Peyer's patch (tissue), 4 donors: Measurements from ENCODE around the gene GPC5. TPM values are rescaled to one million over a fixed set of nuclear protein-coding genes. Genes with fewer than 3 reads are reported as not detected.
"Not testable (repeated sequence)": the region's sequence is repeated elsewhere in the genome, so short reads cannot be mapped to it uniquely, and the experiment has no call there.

ENCODE experiments used
- DNase-seq, 3 donors: peaks; one replicate each; pipeline ENCODE4 v3.0.0-alpha.2; 2017 to 2019
- H3K27ac ChIP-seq, 4 donors: fragments of 200-600 bp; sonication (generic); one replicate each; pipeline ENCODE4 v1.5.1; 2016 to 2019
- H3K27me3 ChIP-seq, 2 donors: fragments of 200-600 bp; sonication (generic); one replicate each; pipeline ENCODE4 v1.5.1; 2019
- H3K36me3 ChIP-seq, 3 donors: fragments of 200-600 bp; sonication (generic); one replicate each; pipeline ENCODE4 v1.5.1; 2016 to 2019
- H3K4me1 ChIP-seq, 4 donors: fragments of 200-600 bp; sonication (generic); one replicate each; pipeline ENCODE4 v1.5.1; 2016 to 2019
- H3K4me3 ChIP-seq, 4 donors: fragments of 200-600 bp; sonication (generic); 1 replicate in 3 of 4; 2 replicates in 1 of 4; pipeline ENCODE4 v1.5.1; 2016 to 2019; ENCODE audit warnings: mild to moderate bottlenecking in 1 of 4
- H3K9me3 ChIP-seq, 4 donors: fragments of 200-600 bp; sonication (generic); one replicate each; pipeline ENCODE4 v1.5.1; 2016 to 2019; ENCODE audit warnings: mild to moderate bottlenecking in 1 of 4
- POLR2A ChIP-seq, 2 donors: fragments of 450-650 bp; IDR thresholded peaks; one replicate each; pipeline ENCODE4 v1.5.1; 2017; ENCODE audit warnings: antibody characterized with exemption in 2 of 2, mild to moderate bottlenecking in 2 of 2, moderate library complexity in 2 of 2
- total RNA-seq, 4 donors: library from RNA; depleted of rRNA; stranded (reverse); fragments of >200 nt; gene quantifications; one replicate each; pipeline ENCODE4 v1.1.0, GENCODE V29; 2016
- TF ChIP-seq, protein P1 (sequence below), 6 experiments: fragments of 450-650 bp in 4 of 6; fragments of 200-600 bp in 2 of 6; sonication (generic) in 1 of 6; IDR thresholded peaks; one replicate each; pipeline ENCODE4 v1.5.1; 2017 to 2019; ENCODE audit warnings: antibody characterized with exemption in 6 of 6, mild to moderate bottlenecking in 3 of 6, moderate library complexity in 1 of 6

GPC5 gene
- total RNA-seq, 4 donors from 2014 or later: 4.1 TPM; not detected in 3

DNA sequence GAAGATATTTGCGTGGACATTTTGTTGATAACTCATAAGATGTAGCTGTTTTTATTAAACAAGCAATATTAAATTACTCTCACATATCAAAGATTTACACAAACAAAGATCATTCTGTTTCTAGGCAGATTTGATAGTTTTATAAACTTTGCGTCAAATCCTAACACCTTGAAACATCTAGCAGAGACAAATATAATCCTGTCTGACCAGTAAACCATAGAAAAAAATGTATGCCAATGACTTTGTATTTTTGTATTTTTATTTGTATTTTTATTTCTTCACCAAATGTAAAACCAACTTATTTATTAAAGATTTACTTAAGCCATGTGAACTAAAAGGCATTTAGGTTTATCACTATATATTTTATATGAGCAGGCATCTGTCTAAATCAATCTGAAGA is 494.6 kb downstream of the GPC5 start:
- Histone ChIP-seq H3K4me1 (no peaks in the 10 kb centered on the region), H3K27ac (no peak overlapping the region), H3K9me3 (no peaks in the 10 kb centered on the region), H3K36me3 (no peaks in the 10 kb centered on the region), H3K27me3 (no peaks in the 10 kb centered on the region), H3K4me3 (no peak overlapping the region)
- DNase-seq: no peak
- no peak for TF ChIP-seq POLR2A (IDR thresholded peaks at IDR 0.05)
- TF ChIP-seq, protein P1, sequence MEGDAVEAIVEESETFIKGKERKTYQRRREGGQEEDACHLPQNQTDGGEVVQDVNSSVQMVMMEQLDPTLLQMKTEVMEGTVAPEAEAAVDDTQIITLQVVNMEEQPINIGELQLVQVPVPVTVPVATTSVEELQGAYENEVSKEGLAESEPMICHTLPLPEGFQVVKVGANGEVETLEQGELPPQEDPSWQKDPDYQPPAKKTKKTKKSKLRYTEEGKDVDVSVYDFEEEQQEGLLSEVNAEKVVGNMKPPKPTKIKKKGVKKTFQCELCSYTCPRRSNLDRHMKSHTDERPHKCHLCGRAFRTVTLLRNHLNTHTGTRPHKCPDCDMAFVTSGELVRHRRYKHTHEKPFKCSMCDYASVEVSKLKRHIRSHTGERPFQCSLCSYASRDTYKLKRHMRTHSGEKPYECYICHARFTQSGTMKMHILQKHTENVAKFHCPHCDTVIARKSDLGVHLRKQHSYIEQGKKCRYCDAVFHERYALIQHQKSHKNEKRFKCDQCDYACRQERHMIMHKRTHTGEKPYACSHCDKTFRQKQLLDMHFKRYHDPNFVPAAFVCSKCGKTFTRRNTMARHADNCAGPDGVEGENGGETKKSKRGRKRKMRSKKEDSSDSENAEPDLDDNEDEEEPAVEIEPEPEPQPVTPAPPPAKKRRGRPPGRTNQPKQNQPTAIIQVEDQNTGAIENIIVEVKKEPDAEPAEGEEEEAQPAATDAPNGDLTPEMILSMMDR (IDR thresholded peaks at IDR 0.05): no peak

DNA sequence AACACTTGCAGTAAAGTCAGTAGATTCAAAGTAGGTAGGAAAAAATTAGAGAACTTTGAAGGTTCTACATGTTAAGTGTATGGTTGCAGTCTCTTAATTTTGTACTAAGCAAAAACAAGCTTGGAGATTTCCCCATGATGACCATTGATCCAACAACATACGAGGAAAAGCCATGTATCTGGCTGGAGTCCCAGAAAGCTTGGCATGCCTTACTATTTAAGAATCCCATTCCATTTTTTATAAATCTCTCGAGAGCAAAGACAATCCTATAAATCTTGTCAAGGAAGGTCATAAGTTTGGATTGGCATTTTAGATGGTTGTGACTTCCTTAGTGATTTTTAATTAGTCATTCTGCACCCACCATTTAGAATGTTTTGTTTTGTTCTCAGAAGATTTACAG is 495.9 kb downstream of the GPC5 start:
- DNase-seq: no peak
- Histone ChIP-seq H3K27ac (no peak overlapping the region), H3K27me3 (no peaks in the 10 kb centered on the region), H3K4me3 (no peak overlapping the region), H3K4me1 (no peaks in the 10 kb centered on the region), H3K9me3 (no peaks in the 10 kb centered on the region), H3K36me3 (no peaks in the 10 kb centered on the region)
- TF ChIP-seq POLR2A (IDR thresholded peaks at IDR 0.05): no peak
- TF ChIP-seq, protein P1 (IDR thresholded peaks at IDR 0.05): no peak

DNA sequence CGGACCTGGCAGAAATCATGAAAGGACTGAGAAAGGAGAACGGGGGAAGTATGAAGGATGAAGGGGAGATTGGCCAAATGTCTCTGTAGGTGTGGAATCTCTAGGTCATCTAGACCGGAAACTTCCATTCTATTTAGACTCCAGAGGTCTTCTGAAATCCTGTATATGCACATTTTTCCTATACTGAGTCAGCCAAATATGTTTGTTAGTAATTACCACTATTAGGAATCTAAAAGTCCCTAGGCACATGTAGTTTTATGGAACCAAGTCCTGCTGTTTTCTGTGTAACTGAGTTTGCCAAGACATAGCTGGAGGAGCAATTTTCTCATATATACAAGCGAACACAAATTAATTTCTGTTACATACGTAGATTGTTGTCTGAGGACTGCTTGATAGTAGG is 498.1 kb downstream of the GPC5 start:
- H3K4me1 ChIP-seq: no peaks in the 10 kb centered on the region
- no peaks in the 10 kb centered on the region for H3K9me3 ChIP-seq
- DNase-seq: no peak
- no peak overlapping the region for H3K4me3 ChIP-seq
- no peaks in the 10 kb centered on the region for H3K36me3 ChIP-seq
- TF ChIP-seq, protein P1 (IDR thresholded peaks at IDR 0.05): no peak
- TF ChIP-seq POLR2A (IDR thresholded peaks at IDR 0.05): no peak
- H3K27me3 ChIP-seq: no peaks in the 10 kb centered on the region
- no peak overlapping the region for H3K27ac ChIP-seq

DNA sequence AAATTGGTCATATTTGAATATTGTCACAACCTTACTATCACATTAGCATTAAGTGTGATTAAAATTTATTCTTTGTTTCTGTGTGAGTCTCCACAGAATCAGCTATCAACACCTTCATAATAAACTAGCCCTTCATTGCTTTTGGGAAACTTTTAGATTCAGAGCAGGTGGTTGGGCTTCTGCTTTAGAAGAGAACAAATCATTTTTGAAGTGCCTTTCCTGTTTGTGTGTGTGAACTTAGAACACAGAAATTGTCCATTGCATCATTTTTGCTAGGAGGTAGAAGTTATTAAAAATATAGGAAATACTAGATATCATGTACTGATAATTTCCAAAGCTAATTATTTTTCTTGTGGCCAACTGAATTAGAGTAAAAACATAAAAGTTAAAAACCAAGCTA is 500.6 kb downstream of the GPC5 start:
- not testable (repeated sequence) for H3K4me1 ChIP-seq

DNA sequence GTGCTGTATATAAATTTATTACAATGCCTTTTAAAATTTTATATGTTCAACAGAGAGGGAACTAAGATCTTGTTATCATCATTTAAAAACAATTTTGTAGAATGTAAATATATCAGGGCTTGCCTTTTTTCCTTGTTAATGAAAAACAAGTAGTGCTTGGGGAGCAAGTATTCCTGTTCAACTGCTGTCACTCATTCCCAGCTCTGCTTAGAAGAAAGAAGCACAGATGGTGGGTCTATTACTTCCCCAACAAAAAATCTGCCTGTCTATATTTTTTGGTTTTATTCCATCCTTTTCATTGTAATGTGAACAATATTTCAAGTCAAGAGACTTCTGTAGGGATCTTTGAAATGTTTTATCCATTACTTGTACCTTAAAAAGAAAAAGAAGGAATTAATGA is 503.9 kb downstream of the GPC5 start:
- no peak for DNase-seq
- Histone ChIP-seq H3K27ac (no peak overlapping the region), H3K36me3 (no peaks in the 10 kb centered on the region), H3K27me3 (no peaks in the 10 kb centered on the region), H3K9me3 (no peaks in the 10 kb centered on the region), H3K4me3 (no peak overlapping the region), H3K4me1 (no peaks in the 10 kb centered on the region)
- TF ChIP-seq, protein P1 (IDR thresholded peaks at IDR 0.05): no peak
- no peak for TF ChIP-seq POLR2A (IDR thresholded peaks at IDR 0.05)

More for the DNA sequence above, 500.6 kb downstream of the GPC5 start:
- not testable (repeated sequence) for H3K9me3 ChIP-seq, H3K36me3 ChIP-seq, H3K27me3 ChIP-seq, DNase-seq, H3K4me3 ChIP-seq, H3K27ac ChIP-seq

DNA sequence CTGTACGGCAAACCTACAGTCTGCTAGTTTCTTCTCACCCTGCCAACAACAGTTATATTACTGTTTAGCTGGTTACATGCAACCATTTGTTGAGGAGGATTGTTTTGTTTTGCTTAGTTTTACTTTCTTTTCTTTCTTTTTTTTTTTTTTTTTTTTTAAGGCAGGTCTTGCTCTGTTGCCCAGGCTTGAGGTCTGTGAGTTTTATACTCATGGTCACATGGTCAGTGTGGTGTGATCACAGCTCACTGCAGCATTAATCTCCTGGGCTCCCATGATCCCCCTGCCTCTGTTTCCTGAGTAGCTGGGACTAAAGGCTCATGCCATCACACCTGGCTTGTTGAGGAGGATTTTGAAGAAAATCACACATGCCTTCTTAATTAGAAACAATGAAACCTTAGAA is 505.6 kb downstream of the GPC5 start:
- no peak overlapping the region for H3K27ac ChIP-seq

More for the DNA sequence above, 505.6 kb downstream of the GPC5 start:
- no peaks in the 10 kb centered on the region for H3K27me3 ChIP-seq
- no peak for DNase-seq
- no peaks in the 10 kb centered on the region for H3K9me3 ChIP-seq
- no peaks in the 10 kb centered on the region for H3K36me3 ChIP-seq
- no peak overlapping the region for H3K4me3 ChIP-seq
- no peak for TF ChIP-seq POLR2A (IDR thresholded peaks at IDR 0.05)
- TF ChIP-seq, protein P1 (IDR thresholded peaks at IDR 0.05): no peak
- H3K4me1 ChIP-seq: no peaks in the 10 kb centered on the region
